GM19328 (cell line): ENCODE results near the gene VAT1.
"Not testable (repeated sequence)": the region's sequence is repeated elsewhere in the genome, so short reads cannot be mapped to it uniquely, and the experiment has no call there.

ENCODE experiments used
- ATAC-seq: cut with Tn5 transposase; IDR thresholded peaks from one replicate; pipeline ENCODE4 v1.9.1; 2021; ENCODE audit warnings: mild to moderate bottlenecking, moderate library complexity; ENCODE audit not compliant: unreplicated experiment

The VAT1 gene

GRCh38 chr17:43010667-43011308 is 11.4 kb downstream of the VAT1 start:
- no peak for ATAC-seq

DNA sequence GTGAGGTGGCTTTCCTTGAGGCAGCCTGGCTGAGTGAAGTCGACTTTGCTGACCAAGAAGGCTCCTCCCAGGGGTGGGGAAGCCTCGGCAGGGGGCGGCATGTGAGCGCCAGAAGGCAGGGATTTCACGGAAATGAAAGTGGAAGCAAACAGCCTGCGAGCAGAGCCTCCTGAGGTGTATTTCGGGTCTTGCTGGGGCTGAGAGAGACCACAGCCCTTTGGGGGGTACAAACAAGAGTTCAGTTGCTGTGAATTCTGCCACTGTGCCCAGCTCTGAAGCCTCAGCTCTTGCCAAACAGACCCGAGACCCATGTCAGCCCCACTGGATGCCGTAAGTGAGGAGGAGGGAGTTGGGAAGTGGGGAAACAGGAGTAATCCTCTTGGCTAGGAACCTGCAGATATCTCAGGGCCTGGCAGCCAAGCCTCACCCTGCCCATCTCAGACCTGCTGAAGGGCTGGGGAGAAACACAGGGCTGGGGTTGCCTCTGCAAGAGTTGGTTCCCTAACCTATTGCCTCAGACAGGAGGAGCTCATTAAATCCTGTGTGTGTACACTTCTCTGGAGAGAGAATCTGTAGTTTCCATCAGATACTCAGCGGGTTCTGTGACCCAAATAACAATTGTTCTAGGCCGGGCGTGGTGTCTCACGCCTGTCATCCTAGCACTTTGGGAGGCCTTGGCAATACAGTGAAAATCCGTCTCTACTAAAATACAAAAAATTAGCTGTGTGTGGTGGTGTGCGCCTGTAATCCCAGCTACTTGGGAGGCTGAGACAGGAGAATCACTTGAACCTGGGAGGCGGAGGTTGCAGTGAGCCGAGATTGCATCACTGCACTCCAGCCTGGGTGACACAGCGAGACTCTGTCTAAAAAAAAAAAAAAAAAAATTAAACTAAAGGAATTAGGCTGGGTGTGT is 15.3 kb downstream of the VAT1 start, which contains the start of gene IFI35:
Gene IFI35 (plus strand): TSS at position 146 of the 913 bp plus-strand sequence. CDS start 164 bp downstream, at position 310.
- peak; percentile 65 for ATAC-seq

DNA sequence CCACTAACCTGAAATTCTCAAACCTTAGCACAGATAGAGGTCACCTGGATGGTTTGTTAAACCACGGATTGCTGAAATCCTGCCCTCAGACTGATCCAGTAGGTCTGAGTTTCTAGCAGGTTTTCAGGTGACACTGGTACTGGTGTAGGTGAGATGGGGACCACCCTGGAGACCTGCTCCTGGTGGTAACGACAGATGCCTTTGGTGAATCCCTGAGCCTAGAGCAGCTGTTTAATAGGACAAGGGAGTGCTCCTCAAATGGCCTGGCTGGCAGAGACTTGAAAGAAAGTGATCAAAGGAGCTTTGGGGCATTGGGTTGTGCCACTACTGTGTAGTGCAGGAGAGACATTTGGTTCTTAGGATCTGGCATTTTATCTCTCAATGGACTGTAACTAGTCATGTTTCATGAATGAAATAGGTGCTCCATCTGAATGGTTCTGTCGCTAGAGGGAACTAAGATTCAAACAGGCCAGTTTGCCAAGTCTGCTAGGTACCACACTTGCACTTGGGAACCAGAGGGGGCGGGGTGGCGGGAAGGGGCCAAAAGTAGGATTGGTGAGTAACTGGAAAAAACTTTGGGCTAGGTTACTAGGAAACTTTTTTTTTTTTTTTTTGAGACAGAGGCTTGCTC is 18.5 kb downstream of the VAT1 start:
- ATAC-seq = no peak

- ATAC-seq = not testable (repeated sequence)
Observed at GRCh38 chr17:43000894-43001293, 21.3 kb downstream of the VAT1 start.

- ATAC-seq = no peak
Observed at GRCh38 chr17:42999003-42999525, 23.1 kb downstream of the VAT1 start.

- peak; percentile 87 for ATAC-seq
Observed at GRCh38 chr17:42997984-42998938, 23.9 kb downstream of the VAT1 start, which contains the start of gene RPL27. Gene RPL27, plus strand, starts transcription at chr17:42998419. Its CDS starts 332 bp downstream, at chr17:42998751.

GRCh38 chr17:42997390-42997983 is 24.7 kb downstream of the VAT1 start:
- no peak for ATAC-seq

- not testable (repeated sequence) for ATAC-seq
Observed at GRCh38 chr17:42993913-42994312, 28.3 kb downstream of the VAT1 start.

GRCh38 chr17:42992872-42993271 is 29.3 kb downstream of the VAT1 start:
- no peak for ATAC-seq

DNA sequence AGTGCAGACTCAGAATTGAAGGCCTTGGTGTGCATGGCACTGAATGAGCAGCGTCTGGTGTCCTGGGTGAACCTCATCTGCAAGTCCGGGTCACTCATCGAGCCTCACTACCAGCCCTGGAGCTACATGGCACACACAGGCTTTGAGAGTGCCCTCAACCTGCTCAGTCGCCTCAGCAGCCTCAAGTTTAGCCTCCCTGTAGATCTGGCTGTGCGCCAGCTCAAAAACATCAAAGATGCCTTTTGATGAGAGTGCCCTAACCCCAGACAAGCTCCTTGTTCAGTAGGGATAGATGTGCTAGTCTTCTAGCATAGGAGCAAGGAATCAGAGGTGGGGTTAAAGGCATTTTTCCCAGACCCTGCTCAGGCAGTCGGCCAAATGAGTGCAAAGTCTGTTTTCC is 30.7 kb downstream of the VAT1 start:
- no peak for ATAC-seq

GRCh38 chr17:42989726-42990652 is 32.2 kb downstream of the VAT1 start:
- ATAC-seq = no peak

GRCh38 chr17:42989141-42989540 is 33.0 kb downstream of the VAT1 start:
- no peak for ATAC-seq

DNA sequence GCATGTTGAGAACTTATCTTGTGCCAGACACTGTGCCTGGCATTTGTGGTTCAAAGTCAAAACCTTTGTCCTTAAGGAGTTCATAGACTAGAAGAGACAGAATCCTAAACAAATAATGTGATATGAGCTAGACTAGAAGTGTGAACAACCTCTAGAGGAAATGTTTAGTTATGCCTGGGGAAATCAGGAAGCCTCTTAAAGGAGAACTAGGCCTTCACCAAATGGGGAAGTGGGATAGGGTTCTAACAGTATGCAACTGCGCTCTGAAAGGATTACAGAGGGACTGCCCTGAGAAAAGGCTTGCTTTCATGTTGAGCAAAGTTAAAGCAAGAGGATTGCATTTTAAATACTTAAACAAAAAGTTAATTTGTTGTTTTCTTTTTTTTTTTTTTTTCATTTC is 37.0 kb downstream of the VAT1 start:
- no peak for ATAC-seq

GRCh38 chr17:42982266-42982665 is 39.9 kb downstream of the VAT1 start:
- ATAC-seq = no peak

DNA sequence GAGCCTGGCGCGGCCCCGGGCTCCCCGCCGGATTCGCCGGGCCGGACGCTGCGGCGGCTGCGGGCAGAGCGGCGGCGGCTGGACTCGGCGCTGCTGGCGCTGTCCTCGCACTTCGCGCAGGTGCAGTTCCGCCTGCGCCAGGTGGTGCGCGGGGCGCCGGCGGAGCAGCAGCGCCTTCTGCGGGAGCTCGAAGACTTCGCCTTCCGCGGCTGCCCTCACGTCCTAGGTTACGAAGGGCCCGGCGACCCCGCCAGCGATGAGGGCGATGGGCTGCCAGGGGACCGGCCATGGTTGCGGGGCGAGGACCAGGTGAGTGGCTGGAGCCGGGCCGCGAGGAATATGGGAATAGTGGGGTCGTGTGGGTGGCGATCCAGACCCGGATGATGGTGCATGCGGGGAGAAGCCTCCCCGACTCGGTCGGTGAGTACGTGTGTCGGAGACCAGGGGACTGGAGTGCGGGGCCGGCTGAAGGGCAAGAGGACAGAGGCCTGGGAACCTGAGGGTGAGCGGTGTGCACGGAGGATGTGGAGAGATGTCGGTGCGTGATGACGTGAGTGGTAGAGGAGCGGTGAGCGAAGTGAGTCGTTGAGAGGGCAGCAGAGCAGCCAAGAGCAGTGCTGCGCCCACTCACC is 41.3 kb downstream of the VAT1 start:
- ATAC-seq = peak; percentile 54

DNA sequence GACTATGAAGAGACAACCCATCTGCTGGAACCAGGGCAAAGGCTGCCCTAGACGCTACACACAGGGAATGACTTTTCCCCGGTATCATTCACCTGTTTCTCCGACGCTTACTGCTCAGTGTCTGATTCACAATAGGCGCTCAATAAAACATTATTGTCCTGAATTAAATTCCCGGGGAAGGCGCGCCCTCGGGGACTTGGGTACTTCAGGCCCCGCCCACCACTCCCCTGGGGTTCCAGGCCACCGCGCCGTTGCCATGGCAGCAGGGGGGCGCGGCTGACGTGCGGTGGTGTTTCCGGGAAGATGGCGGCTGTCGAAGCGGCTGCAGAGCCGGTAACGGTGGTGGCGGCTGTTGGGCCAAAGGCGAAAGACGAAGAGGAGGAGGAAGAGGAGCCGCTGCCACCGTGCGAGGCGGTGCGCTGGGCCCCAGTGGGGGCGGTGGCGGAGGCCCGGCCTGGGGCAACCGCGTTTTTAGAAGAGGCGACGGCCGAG is 41.9 kb downstream of the VAT1 start, which contains the start of gene RUNDC1:
Gene RUNDC1 (plus strand): TSS at position 292 of the 492 bp plus-strand sequence. CDS start 12 bp downstream, at position 304.
- ATAC-seq = peak; percentile 71

- peak; percentile 17 for ATAC-seq
Observed at GRCh38 chr17:42979511-42980273, 42.5 kb downstream of the VAT1 start, which contains the start of gene PTGES3L. Gene PTGES3L, minus strand, starts transcription at chr17:42980080. Its CDS starts 27 bp downstream, at chr17:42980053.
